Heart right ventricle (tissue), 16 donors: ENCODE results near the gene ZBTB18. TPM values are rescaled to one million over a fixed set of nuclear protein-coding genes. Genes with fewer than 3 reads are reported as not detected.

ENCODE experiments used
- ATAC-seq, 8 donors: fragments of 200-7000 bp; cut with Tn5 transposase; one replicate each; pipeline ENCODE4 v1.9.1; 2020; ENCODE audit warnings: mild to moderate bottlenecking in 8 of 8, moderate library complexity in 8 of 8, moderate number of reproducible peaks in 1 of 8
- DNase-seq, 2 donors: peaks; one replicate each; pipeline ENCODE4 v3.0.0-alpha.2; 2020
- H3K27ac ChIP-seq, 10 donors: fragments of 200-600 bp; sonication (generic) in 2 of 10; one replicate each; pipeline versions ENCODE4 v1.5.0 to v1.8.0; 2020 to 2022; ENCODE audit warnings: mild to moderate bottlenecking in 3 of 10
- H3K27me3 ChIP-seq, 7 donors: fragments of 200-600 bp; one replicate each; pipeline ENCODE4 v1.8.0; 2021 to 2022; ENCODE audit warnings: mild to moderate bottlenecking in 2 of 7
- H3K36me3 ChIP-seq, 9 donors: fragments of 200-600 bp; sonication (generic) in 1 of 9; one replicate each; pipeline versions ENCODE4 v1.5.0 to v1.8.0; 2020 to 2022; ENCODE audit warnings: mild to moderate bottlenecking in 2 of 9
- H3K4me1 ChIP-seq, 9 donors: fragments of 200-600 bp; sonication (generic) in 1 of 9; one replicate each; pipeline versions ENCODE4 v1.5.0 to v1.8.0; 2020 to 2022; ENCODE audit warnings: mild to moderate bottlenecking in 4 of 9
- H3K4me3 ChIP-seq, 10 donors: fragments of 200-600 bp; sonication (generic) in 2 of 10; one replicate each; pipeline versions ENCODE4 v1.5.0 to v1.8.0; 2020 to 2022; ENCODE audit warnings: mild to moderate bottlenecking in 7 of 10, moderate library complexity in 2 of 10
- H3K9me3 ChIP-seq, 11 donors: fragments of 200-600 bp in 10 of 11; sonication (generic) in 2 of 11; one replicate each; pipeline versions ENCODE4 v1.5.0 to v1.8.0; 2013 to 2022; ENCODE audit warnings: mild to moderate bottlenecking in 2 of 11, control low read depth in 1 of 11, moderate library complexity in 1 of 11
- WGBS, 2 donors: extraction: QIAGEN DNeasy Blood & Tissue Kit; methylation state at CpG; one replicate each; pipeline ENCODE4 v1.1.7; 2013; ENCODE audit warnings: inconsistent platforms in 1 of 2; 5-methylcytosine and 5-hydroxymethylcytosine counted together
- intact Hi-C, 10 donors: fragments of 100-400 bp; cut with DNase I; formaldehyde crosslinking; loops; one replicate each; pipeline versions ENCODE4 v1.11.1 to v1.14.2; 2022
- polyA plus RNA-seq, 2 donors: library from polyadenylated mRNA; stranded (reverse); fragments of 200-250 nt; gene quantifications; one replicate each; pipeline ENCODE4 v1.2.3, GENCODE V29; 2013
- total RNA-seq, 10 donors: library from RNA; stranded (reverse); fragmentation: NEBNext Ultra II Directional in 3 of 10; extraction: Animal tissue kit (Norgen Biotek cat#: 25700) in 3 of 10; gene quantifications; one replicate each; pipeline versions ENCODE4 v1.2.1 to v1.2.4, GENCODE V29; 2021 to 2023
- TF ChIP-seq, protein P1 (sequence below), 9 donors: fragments of 200-600 bp; sonication (generic) in 2 of 9; IDR thresholded peaks; one replicate each; pipeline versions ENCODE4 v1.5.0 to v1.8.0; 2021 to 2022; ENCODE audit warnings: antibody characterized with exemption in 9 of 9, mild to moderate bottlenecking in 5 of 9, moderate library complexity in 1 of 9
- donor health status: Arrhythmogenic right ventricular cardiomyopathy.
- donor health status: ischemic (EF 13 %, LVEDD 7.1; RV severe dilation, severe dysfunction).
- donor health status: healthy with polysubstance abuse.
- donor health status: DM: no; HTN: yes; CAD: no.
- donor health status: DM: no; HTN: no; CAD: no.
- donor health status: ischemic (EF 25% LVEDD 6.9; RV normal size, moderate dysfunction).
- donor health status: ischemic (EF 25% LVEDD 5.7; RV mildly dilated, moderate dysfunction).
- donor health status: healthy.
- donor health status: DM: yes; HTN: yes; CAD: no.
- donor health status: Ischemic cardiomyopathy.
- donor health status: ischemic (EF 35%, LVEDD 5.7; RV mildly dilated, moderate dysfunction).
- donor health status: nonischemic (EF 11% LVEDD 7.7; RV severe dilation, severe dysfunction).
- donor health status: DM: yes; HTN: yes; CAD: no.
- donor health status: PGD.
- donor health status: ischemic (EF 29% LVEDD 5.4; RV normal size, mild dysfunction).
- donor health status: nonischemic (EF 23%, LVEDD 6.1; RV moderate dilation, normal function).

ZBTB18 gene
- total and polyA plus RNA-seq, 12 donors: 7.5 to 33.7 (median 20.5) TPM

- Histone ChIP-seq H3K27ac (no peak overlapping the region), H3K27me3 (peaks cover 0 to 18% (median 7%) of the 10 kb centered on the region in 7 donors), H3K4me3 (no peak overlapping the region), H3K36me3 (no peaks in the 10 kb centered on the region), H3K4me1 (peaks cover 0 to 14% (median 0%) of the 10 kb centered on the region in 9 donors), H3K9me3 (peaks cover 0 to 16% (median 5%) of the 10 kb centered on the region in 11 donors)
- TF ChIP-seq, protein P1, sequence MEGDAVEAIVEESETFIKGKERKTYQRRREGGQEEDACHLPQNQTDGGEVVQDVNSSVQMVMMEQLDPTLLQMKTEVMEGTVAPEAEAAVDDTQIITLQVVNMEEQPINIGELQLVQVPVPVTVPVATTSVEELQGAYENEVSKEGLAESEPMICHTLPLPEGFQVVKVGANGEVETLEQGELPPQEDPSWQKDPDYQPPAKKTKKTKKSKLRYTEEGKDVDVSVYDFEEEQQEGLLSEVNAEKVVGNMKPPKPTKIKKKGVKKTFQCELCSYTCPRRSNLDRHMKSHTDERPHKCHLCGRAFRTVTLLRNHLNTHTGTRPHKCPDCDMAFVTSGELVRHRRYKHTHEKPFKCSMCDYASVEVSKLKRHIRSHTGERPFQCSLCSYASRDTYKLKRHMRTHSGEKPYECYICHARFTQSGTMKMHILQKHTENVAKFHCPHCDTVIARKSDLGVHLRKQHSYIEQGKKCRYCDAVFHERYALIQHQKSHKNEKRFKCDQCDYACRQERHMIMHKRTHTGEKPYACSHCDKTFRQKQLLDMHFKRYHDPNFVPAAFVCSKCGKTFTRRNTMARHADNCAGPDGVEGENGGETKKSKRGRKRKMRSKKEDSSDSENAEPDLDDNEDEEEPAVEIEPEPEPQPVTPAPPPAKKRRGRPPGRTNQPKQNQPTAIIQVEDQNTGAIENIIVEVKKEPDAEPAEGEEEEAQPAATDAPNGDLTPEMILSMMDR (IDR thresholded peaks at IDR 0.05): no peak
- DNase-seq (no peak), ATAC-seq (no peak)
- intact Hi-C loops: no loop called here
- WGBS, 2 donors: 81 to 87% methylated on average over 13 of the region's 13 CpGs
Measured at GRCh38 chr1:244087021-244087560, 36.0 kb downstream of the ZBTB18 start.

DNA sequence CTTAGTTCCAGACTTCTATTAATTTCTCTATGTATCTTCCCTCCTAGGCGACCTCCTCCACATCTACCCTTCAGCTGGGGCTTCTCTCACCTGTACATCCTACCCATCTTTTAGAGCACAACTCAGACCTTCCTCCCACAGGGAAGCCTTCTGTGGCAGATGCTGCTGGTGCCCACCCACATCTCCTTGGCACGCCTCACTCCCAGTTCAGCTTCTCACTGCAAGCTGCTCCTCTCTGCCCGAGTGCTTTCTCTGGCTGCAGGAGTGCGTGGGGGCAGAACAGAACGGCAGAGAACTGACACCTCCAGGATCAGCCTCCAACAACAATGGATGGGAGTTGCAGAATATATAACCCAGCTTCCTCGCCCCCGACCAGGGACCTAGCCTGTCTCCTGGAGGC is 36.5 kb downstream of the ZBTB18 start:
- ATAC-seq (no peak), DNase-seq (no peak)
- intact Hi-C loops: no loop called here
- H3K27me3 ChIP-seq: peaks cover 0 to 12% (median 3%) of the 10 kb centered on the region in 7 donors
- H3K4me1 ChIP-seq: peaks cover 0 to 14% (median 0%) of the 10 kb centered on the region in 9 donors
- H3K9me3 ChIP-seq: peaks cover 0 to 16% (median 5%) of the 10 kb centered on the region in 11 donors
- 56 to 71% methylated on average over 7 of the region's 7 CpGs for WGBS, 2 donors
- H3K4me3 ChIP-seq: no peak overlapping the region
- TF ChIP-seq, protein P1 (IDR thresholded peaks at IDR 0.05): no peak
- no peaks in the 10 kb centered on the region for H3K36me3 ChIP-seq
- H3K27ac ChIP-seq: no peak overlapping the region

GRCh38 chr1:244088161-244088560 is 37.1 kb downstream of the ZBTB18 start:
- ATAC-seq (no peak), DNase-seq (no peak)
- Histone ChIP-seq H3K27ac (no peak overlapping the region), H3K36me3 (no peaks in the 10 kb centered on the region), H3K9me3 (peaks cover 0 to 16% (median 5%) of the 10 kb centered on the region in 11 donors), H3K27me3 (peaks cover 0 to 12% (median 2%) of the 10 kb centered on the region in 7 donors), H3K4me3 (no peak overlapping the region), H3K4me1 (peaks cover 0 to 14% (median 0%) of the 10 kb centered on the region in 9 donors)
- TF ChIP-seq, protein P1 (IDR thresholded peaks at IDR 0.05): no peak
- 66 to 76% methylated on average over 6 of the region's 6 CpGs for WGBS, 2 donors
- intact Hi-C loops: no loop called here

GRCh38 chr1:244089561-244089960 is 38.5 kb downstream of the ZBTB18 start:
- Histone ChIP-seq H3K27me3 (peaks cover 0 to 7% (median 0%) of the 10 kb centered on the region in 7 donors), H3K4me1 (peaks cover 0 to 14% (median 0%) of the 10 kb centered on the region in 9 donors), H3K27ac (no peak overlapping the region), H3K9me3 (peaks cover 0 to 16% (median 5%) of the 10 kb centered on the region in 11 donors), H3K36me3 (no peaks in the 10 kb centered on the region), H3K4me3 (no peak overlapping the region)
- ATAC-seq (no peak), DNase-seq (no peak)
- WGBS, 2 donors: 46 to 60% methylated on average over 8 of the region's 8 CpGs
- intact Hi-C loops: no loop called here
- TF ChIP-seq, protein P1 (IDR thresholded peaks at IDR 0.05): no peak
